ENCODE results near the gene TJP1.
"Not testable (repeated sequence)": the region's sequence is repeated elsewhere in the genome, so short reads cannot be mapped to it uniquely, and the experiment has no call there.

TJP1 gene

GRCh38 chr15:29792426-29793159 lies 29.7 kb downstream of the TJP1 start:
- no peak for DNase-seq

- DNase-seq = no peak
Measured at GRCh38 chr15:29790607-29791006, 31.7 kb downstream of the TJP1 start.

- no peak for DNase-seq
Measured at GRCh38 chr15:29789871-29790270, 32.4 kb downstream of the TJP1 start.

- no peak for DNase-seq
Measured at GRCh38 chr15:29788433-29789034, 33.7 kb downstream of the TJP1 start.

GRCh38 chr15:29787767-29788166 lies 34.5 kb downstream of the TJP1 start:
- no peak for DNase-seq

- no peak for DNase-seq
Measured at GRCh38 chr15:29785642-29786041, 36.6 kb downstream of the TJP1 start.

GRCh38 chr15:29785136-29785535 lies 37.1 kb downstream of the TJP1 start:
- DNase-seq = no peak

GRCh38 chr15:29784413-29784812 lies 37.9 kb downstream of the TJP1 start:
- no peak for DNase-seq

- DNase-seq = not testable (repeated sequence)
Measured at GRCh38 chr15:29782816-29783215, 39.5 kb downstream of the TJP1 start.

GRCh38 chr15:29778382-29778781 lies 43.9 kb downstream of the TJP1 start:
- DNase-seq = no peak

GRCh38 chr15:29776859-29777258 lies 45.4 kb downstream of the TJP1 start:
- peak; percentile 13 for DNase-seq

GRCh38 chr15:29774900-29775299 lies 47.4 kb downstream of the TJP1 start:
- DNase-seq = no peak

- no peak for DNase-seq
Measured at GRCh38 chr15:29773816-29774215, 48.5 kb downstream of the TJP1 start.

GRCh38 chr15:29773000-29773399 lies 49.3 kb downstream of the TJP1 start:
- no peak for DNase-seq

- no peak for DNase-seq
Measured at GRCh38 chr15:29770796-29771195, 51.5 kb downstream of the TJP1 start.

- DNase-seq = no peak
Measured at GRCh38 chr15:29765898-29766527, 56.3 kb downstream of the TJP1 start.

- no peak for DNase-seq
Measured at GRCh38 chr15:29765234-29765841, 56.9 kb downstream of the TJP1 start.

GRCh38 chr15:29759596-29759995 lies 62.7 kb downstream of the TJP1 start:
- DNase-seq = no peak

GRCh38 chr15:29756358-29757267 lies 65.7 kb downstream of the TJP1 start:
- DNase-seq = no peak

GRCh38 chr15:29754009-29754408 lies 68.3 kb downstream of the TJP1 start:
- DNase-seq = not testable (repeated sequence)

GRCh38 chr15:29753506-29753905 lies 68.8 kb downstream of the TJP1 start:
- DNase-seq = no peak

GRCh38 chr15:29750754-29751153 lies 71.5 kb downstream of the TJP1 start:
- no peak for DNase-seq
